Measurements from ENCODE around the gene CD37. TPM values are rescaled to one million over a fixed set of nuclear protein-coding genes. Genes with fewer than 3 reads are reported as not detected.
"Not testable (repeated sequence)": the region's sequence is repeated elsewhere in the genome, so short reads cannot be mapped to it uniquely, and the experiment has no call there.

The CD37 gene
- total RNA-seq, 1 experiment from 2014 or later: not detected

GRCh38 chr19:49328741-49329140 is 6.5 kb upstream of the CD37 start:
- DNase-seq (ENCODE audit: low read depth): no peak

GRCh38 chr19:49331187-49331586 is 4.0 kb upstream of the CD37 start:
- DNase-seq (ENCODE audit: low read depth): not testable (repeated sequence)

- DNase-seq (ENCODE audit: low read depth): peak; percentile 69
Measured at GRCh38 chr19:49331616-49332055, 3.6 kb upstream of the CD37 start.

GRCh38 chr19:49332691-49333417 is 2.4 kb upstream of the CD37 start:
- DNase-seq (ENCODE audit: low read depth): not testable (repeated sequence)

- no peak for DNase-seq (ENCODE audit: low read depth)
Measured at GRCh38 chr19:49333418-49333805, 1.8 kb upstream of the CD37 start.

GRCh38 chr19:49333811-49334288 is 1.4 kb upstream of the CD37 start:
- no peak for DNase-seq (ENCODE audit: low read depth)

GRCh38 chr19:49335784-49336481 is 727 bp downstream of the CD37 start:
- DNase-seq (ENCODE audit: low read depth): no peak

- DNase-seq (ENCODE audit: low read depth): no peak
Measured at GRCh38 chr19:49336482-49337266, 1.5 kb downstream of the CD37 start.

- DNase-seq (ENCODE audit: low read depth): no peak
Measured at GRCh38 chr19:49337267-49338022, 2.2 kb downstream of the CD37 start.

GRCh38 chr19:49338023-49338677 is 2.9 kb downstream of the CD37 start:
- no peak for DNase-seq (ENCODE audit: low read depth)

- peak; percentile 62 for DNase-seq (ENCODE audit: low read depth)
Measured at GRCh38 chr19:49338691-49339300, 3.6 kb downstream of the CD37 start.

GRCh38 chr19:49339301-49340068 is 4.3 kb downstream of the CD37 start:
- peak; percentile 91 for DNase-seq (ENCODE audit: low read depth)

GRCh38 chr19:49340069-49340864 is 5.1 kb downstream of the CD37 start:
- DNase-seq (ENCODE audit: low read depth): peak; percentile 31

GRCh38 chr19:49340865-49341718 is 5.9 kb downstream of the CD37 start:
- DNase-seq (ENCODE audit: low read depth): no peak

GRCh38 chr19:49342291-49342721 is 7.1 kb downstream of the CD37 start:
- no peak for DNase-seq (ENCODE audit: low read depth)

- no peak for DNase-seq (ENCODE audit: low read depth)
Measured at GRCh38 chr19:49343123-49343522, 7.9 kb downstream of the CD37 start.

GRCh38 chr19:49344505-49345423 is 9.6 kb downstream of the CD37 start:
- no peak for DNase-seq (ENCODE audit: low read depth)

All from Daoy (cell line).